SK-N-SH (cell line): ENCODE measurements around the gene HEPACAM. TPM values are rescaled to one million over a fixed set of nuclear protein-coding genes. Genes with fewer than 3 reads are reported as not detected.

ENCODE experiments used
- CTCF ChIA-PET: fragments of 300-600, 350-600 bp; formaldehyde crosslinking; extraction: SDS; loops from one replicate; lab custom pipeline; 2021; lab: Yijun Ruan, JAX
- POLR2A ChIA-PET: fragments of 350-600 bp; sonication (Branson Sonifier 250); formaldehyde crosslinking; extraction: SDS; loops from one replicate; lab custom pipeline; 2020; ENCODE audit warnings: antibody characterized with exemption, inconsistent platforms; lab: Yijun Ruan, JAX
- DNase-seq: peaks from one replicate; pipeline ENCODE4 v3.0.0; 2012
- H2AFZ ChIP-seq: fragments of 200-600 bp; sonication (generic); 2 replicates; pipeline ENCODE4 v1.8.1; 2016; ENCODE audit warnings: antibody characterized with exemption, mild to moderate bottlenecking, low read depth
- H3F3A ChIP-seq: fragments of 200-600 bp; sonication (generic); replicated peaks from 2 replicates; pipeline ENCODE3; 2016; ENCODE audit warnings: antibody characterized with exemption, mild to moderate bottlenecking; ENCODE audit not compliant: insufficient read depth
- H3K27ac ChIP-seq, 2 experiments: fragments of 200-500 bp in 1 of 2; fragments of 200-600 bp in 1 of 2; sonication (Bioruptor generic) in 1 of 2; sonication (generic), shearing (Covaris generic) in 1 of 2; 2 replicates each; pipeline versions ENCODE4 v1.5.1 to v1.6.1; 2014 to 2016; ENCODE audit warnings: low read depth in 2 of 2, inconsistent platforms in 1 of 2, low read length in 1 of 2, mild to moderate bottlenecking in 1 of 2, mixed read lengths in 1 of 2
- H3K27me3 ChIP-seq: fragments of 200-600 bp; sonication (generic), shearing (Covaris generic); 2 replicates; pipeline ENCODE4 v1.6.1; 2016; ENCODE audit warnings: mixed run types; ENCODE audit not compliant: insufficient read depth
- H3K36me3 ChIP-seq, 2 experiments: fragments of 200-500 bp in 1 of 2; fragments of 200-600 bp in 1 of 2; sonication (Bioruptor generic) in 1 of 2; sonication (generic) in 1 of 2; replicated peaks in 1 of 2; 2 replicates each; pipeline versions ENCODE3 to v1.5.1; 2014 to 2016; ENCODE audit warnings: low read length in 1 of 2, mild to moderate bottlenecking in 1 of 2; ENCODE audit not compliant: insufficient read depth in 2 of 2, control insufficient read depth in 1 of 2
- H3K4me1 ChIP-seq, 2 experiments: fragments of 200-500 bp in 1 of 2; fragments of 200-600 bp in 1 of 2; sonication (Bioruptor generic) in 1 of 2; sonication (generic), shearing (Covaris generic) in 1 of 2; 2 replicates each; pipeline versions ENCODE4 v1.5.1 to v1.6.1; 2014 to 2016; ENCODE audit warnings: low read depth in 1 of 2, low read length in 1 of 2, mixed run types in 1 of 2; ENCODE audit not compliant: insufficient read depth in 2 of 2, control insufficient read depth in 1 of 2
- H3K4me2 ChIP-seq: fragments of 200-600 bp; sonication (generic), shearing (Covaris generic); 2 replicates; pipeline ENCODE4 v1.6.1; 2017; ENCODE audit warnings: mixed run types
- H3K4me3 ChIP-seq, 2 experiments: fragments of 200-500 bp in 1 of 2; fragments of 200-600 bp in 1 of 2; sonication (Bioruptor generic) in 1 of 2; sonication (generic), shearing (Covaris generic) in 1 of 2; 2 replicates each; pipeline versions ENCODE4 v1.5.1 to v1.8.1; 2014 to 2016; ENCODE audit warnings: low read depth in 2 of 2, inconsistent platforms in 1 of 2, low read length in 1 of 2, mild to moderate bottlenecking in 1 of 2, mixed read lengths in 1 of 2, moderate library complexity in 1 of 2
- H3K79me2 ChIP-seq: fragments of 200-600 bp; sonication (generic); 2 replicates; pipeline ENCODE4 v1.8.1; 2017; ENCODE audit warnings: mild to moderate bottlenecking; ENCODE audit not compliant: insufficient read depth
- H3K9ac ChIP-seq: fragments of 200-600 bp; sonication (generic); 2 replicates; pipeline ENCODE4 v1.6.1; 2017; ENCODE audit warnings: mixed run types
- H3K9me2 ChIP-seq: fragments of 200-600 bp; sonication (generic); 2 replicates; pipeline ENCODE4 v1.6.1; 2017; ENCODE audit warnings: mixed run types
- H3K9me3 ChIP-seq: fragments of 200-600 bp; sonication (generic); 2 replicates; pipeline ENCODE4 v1.6.1; 2017; ENCODE audit warnings: mixed run types, mild to moderate bottlenecking, moderate library complexity
- H4K20me1 ChIP-seq: fragments of 200-600 bp; sonication (generic); 2 replicates; pipeline ENCODE4 v1.6.1; 2017; ENCODE audit warnings: mild to moderate bottlenecking, mixed run types; ENCODE audit not compliant: insufficient read depth
- CHD2 ChIP-seq: fragments of 150-350 bp; IDR thresholded peaks from 2 replicates; pipeline ENCODE4 v1.6.1; 2018; ENCODE audit warnings: low read length; ENCODE audit not compliant: partially characterized antibody
- CTCF ChIP-seq: fragments of 200-600 bp; sonication (generic); IDR thresholded peaks from 2 replicates; pipeline ENCODE4 v1.6.1; 2017; ENCODE audit warnings: antibody characterized with exemption, mild to moderate bottlenecking, moderate library complexity
- FOSL2 ChIP-seq: IDR thresholded peaks from 2 replicates; pipeline ENCODE4 v1.4.0; 2012; ENCODE audit warnings: low read depth, mild to moderate bottlenecking, moderate library complexity, borderline replicate concordance
- FOXM1 ChIP-seq: IDR thresholded peaks from 2 replicates; pipeline ENCODE4 v1.4.0; 2012; ENCODE audit warnings: low read depth, mild to moderate bottlenecking
- GATA2 ChIP-seq: sonication (generic); formaldehyde crosslinking; IDR thresholded peaks from 2 replicates; pipeline ENCODE4 v1.5.0; 2020; ENCODE audit warnings: mild to moderate bottlenecking, missing genetic modification reagents
- IRF3 ChIP-seq: fragments of 150-350 bp; IDR thresholded peaks from 2 replicates; pipeline ENCODE4 v1.6.1; 2016; ENCODE audit warnings: mild to moderate bottlenecking, low read depth, low read length
- MXI1 ChIP-seq: IDR thresholded peaks from 2 replicates; pipeline ENCODE4 v1.6.1; 2012; ENCODE audit warnings: mild to moderate bottlenecking, low read depth, low read length, improper control_type of control experiment
- RCOR1 ChIP-seq: fragments of 150-350 bp; IDR thresholded peaks from 2 replicates; pipeline ENCODE4 v1.6.1; 2017; ENCODE audit warnings: antibody characterized with exemption, low read length
- RFX5 ChIP-seq: IDR thresholded peaks from 2 replicates; pipeline ENCODE4 v1.6.1; 2012; ENCODE audit warnings: mild to moderate bottlenecking, improper control_type of control experiment, low read length
- RXRA ChIP-seq: IDR thresholded peaks from 2 replicates; pipeline ENCODE4 v1.4.0; 2012; ENCODE audit warnings: low read depth, mild to moderate bottlenecking, borderline replicate concordance
- SIN3A ChIP-seq: IDR thresholded peaks from 2 replicates; pipeline ENCODE4 v1.6.1; 2012; ENCODE audit warnings: low read depth, mild to moderate bottlenecking, low read length, moderate library complexity, borderline replicate concordance
- TCF12 ChIP-seq: IDR thresholded peaks from 2 replicates; pipeline ENCODE4 v1.4.0; 2012
- USF1 ChIP-seq: IDR thresholded peaks from 2 replicates; pipeline ENCODE4 v1.4.0; 2012; ENCODE audit warnings: low read depth, borderline replicate concordance
- YY1 ChIP-seq: IDR thresholded peaks from 2 replicates; pipeline ENCODE4 v1.4.0; 2012; ENCODE audit warnings: low read depth, mild to moderate bottlenecking
- WGBS: methylation state at CpG from one replicate; pipeline ENCODE4 v1.1.6; 2017; ENCODE audit warnings: low lambda C conversion rate; 5-methylcytosine and 5-hydroxymethylcytosine counted together
- polyA plus RNA-seq, 3 experiments: library from polyadenylated mRNA; depleted of rRNA; stranded (reverse); fragments of >200 nt; gene quantifications; 2 replicates each; pipeline ENCODE4 v1.2.3, GENCODE V29; 2012
- TF ChIP-seq, protein P1 (sequence below): IDR thresholded peaks from 2 replicates; pipeline ENCODE4 v1.4.0; 2012; ENCODE audit warnings: low read depth
- TF ChIP-seq, protein P2 (sequence below): IDR thresholded peaks from 2 replicates; pipeline ENCODE4 v1.6.1; 2012; ENCODE audit warnings: mild to moderate bottlenecking, low read depth, low read length, moderate library complexity
- TF ChIP-seq, protein P3 (sequence below): IDR thresholded peaks from 2 replicates; pipeline ENCODE4; 2012

HEPACAM gene
- polyA plus RNA-seq, 1 of the 3 experiments (the other 2 are of a cell fraction): not detected

GRCh38 chr11:124880958-124881357 is 54.9 kb downstream of the HEPACAM start:
- H4K20me1 ChIP-seq: no peaks in the 10 kb centered on the region
- no peak overlapping the region for H2AFZ ChIP-seq
- no peaks in the 10 kb centered on the region for H3F3A ChIP-seq
- H3K9me3 ChIP-seq: no peaks in the 10 kb centered on the region
- no peak overlapping the region for H3K4me2 ChIP-seq
- H3K4me1 ChIP-seq: peaks cover 0 to 16% of the 10 kb centered on the region in 2 experiments; a peak in 1 of 4 replicates
- POLR2A ChIA-PET: no interaction called here
- 67% methylated on average over 3 of the region's 3 CpGs for WGBS
- CTCF ChIA-PET: interaction anchor here (1.4 to 2.6 kb wide), 3 partner anchors 12 to 18 kb away, joined by 4 to 12 read pairs (median 7); no protein-coding TSS in a partner anchor
- no peak for TF ChIP-seq FOSL2
- no peak for TF ChIP-seq GATA2 (CRISPR knock-in tag)
- no peak for TF ChIP-seq RCOR1
- TF ChIP-seq, protein P1, sequence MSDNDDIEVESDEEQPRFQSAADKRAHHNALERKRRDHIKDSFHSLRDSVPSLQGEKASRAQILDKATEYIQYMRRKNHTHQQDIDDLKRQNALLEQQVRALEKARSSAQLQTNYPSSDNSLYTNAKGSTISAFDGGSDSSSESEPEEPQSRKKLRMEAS: no peak
- TF ChIP-seq TCF12: no peak
- TF ChIP-seq USF1: no peak
- no peak for TF ChIP-seq YY1
- TF ChIP-seq MXI1: no peak
- TF ChIP-seq SIN3A: no peak
- no peak for TF ChIP-seq FOXM1
- TF ChIP-seq CHD2: no peak
- TF ChIP-seq RXRA: no peak
- no peak overlapping the region for H3K9ac ChIP-seq
- H3K4me3 ChIP-seq: no peak overlapping the region
- no peaks in the 10 kb centered on the region; the same call in 1 of the 2 replicates for H3K79me2 ChIP-seq
- no peaks in the 10 kb centered on the region for H3K27me3 ChIP-seq
- no peak overlapping the region for H3K27ac ChIP-seq
- DNase-seq: no peak
- no peaks in the 10 kb centered on the region for H3K9me2 ChIP-seq
- H3K36me3 ChIP-seq: no peaks in the 10 kb centered on the region

- no peak for DNase-seq
- Histone ChIP-seq H3K36me3 (no peaks in the 10 kb centered on the region), H3K4me3 (no peak overlapping the region), H3K9me2 (no peaks in the 10 kb centered on the region), H3K27ac (no peak overlapping the region), H2AFZ (no peak overlapping the region), H3K9me3 (no peaks in the 10 kb centered on the region), H3F3A (no peaks in the 10 kb centered on the region), H4K20me1 (no peaks in the 10 kb centered on the region), H3K79me2 (no peaks in the 10 kb centered on the region; the same call in 1 of the 2 replicates), H3K27me3 (no peaks in the 10 kb centered on the region), H3K9ac (no peak overlapping the region), H3K4me2 (no peak overlapping the region), H3K4me1 (peaks cover 0 to 22% of the 10 kb centered on the region in 2 experiments; a peak in 1 of 4 replicates)
- ChIA-PET CTCF (interaction anchor here (0.6 to 5.0 kb wide), 2 partner anchors 14 to 299 kb away, joined by 3 to 55 read pairs; partner anchors contain the start of gene ROBO3), POLR2A (interaction anchor here (1.0 kb wide), 1 partner anchor 74 kb away, joined by 3 read pairs; the partner anchor contains the start of gene CCDC15)
- 96% methylated on average over 7 of the region's 10 CpGs for whole genome bisulfite sequencing
- TF ChIP-seq RFX5: no peak
- TF ChIP-seq FOSL2: no peak
- TF ChIP-seq IRF3: no peak
- TF ChIP-seq, protein P2, sequence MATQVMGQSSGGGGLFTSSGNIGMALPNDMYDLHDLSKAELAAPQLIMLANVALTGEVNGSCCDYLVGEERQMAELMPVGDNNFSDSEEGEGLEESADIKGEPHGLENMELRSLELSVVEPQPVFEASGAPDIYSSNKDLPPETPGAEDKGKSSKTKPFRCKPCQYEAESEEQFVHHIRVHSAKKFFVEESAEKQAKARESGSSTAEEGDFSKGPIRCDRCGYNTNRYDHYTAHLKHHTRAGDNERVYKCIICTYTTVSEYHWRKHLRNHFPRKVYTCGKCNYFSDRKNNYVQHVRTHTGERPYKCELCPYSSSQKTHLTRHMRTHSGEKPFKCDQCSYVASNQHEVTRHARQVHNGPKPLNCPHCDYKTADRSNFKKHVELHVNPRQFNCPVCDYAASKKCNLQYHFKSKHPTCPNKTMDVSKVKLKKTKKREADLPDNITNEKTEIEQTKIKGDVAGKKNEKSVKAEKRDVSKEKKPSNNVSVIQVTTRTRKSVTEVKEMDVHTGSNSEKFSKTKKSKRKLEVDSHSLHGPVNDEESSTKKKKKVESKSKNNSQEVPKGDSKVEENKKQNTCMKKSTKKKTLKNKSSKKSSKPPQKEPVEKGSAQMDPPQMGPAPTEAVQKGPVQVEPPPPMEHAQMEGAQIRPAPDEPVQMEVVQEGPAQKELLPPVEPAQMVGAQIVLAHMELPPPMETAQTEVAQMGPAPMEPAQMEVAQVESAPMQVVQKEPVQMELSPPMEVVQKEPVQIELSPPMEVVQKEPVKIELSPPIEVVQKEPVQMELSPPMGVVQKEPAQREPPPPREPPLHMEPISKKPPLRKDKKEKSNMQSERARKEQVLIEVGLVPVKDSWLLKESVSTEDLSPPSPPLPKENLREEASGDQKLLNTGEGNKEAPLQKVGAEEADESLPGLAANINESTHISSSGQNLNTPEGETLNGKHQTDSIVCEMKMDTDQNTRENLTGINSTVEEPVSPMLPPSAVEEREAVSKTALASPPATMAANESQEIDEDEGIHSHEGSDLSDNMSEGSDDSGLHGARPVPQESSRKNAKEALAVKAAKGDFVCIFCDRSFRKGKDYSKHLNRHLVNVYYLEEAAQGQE: no peak
- no peak for TF ChIP-seq GATA2 (CRISPR knock-in tag)
- TF ChIP-seq, protein P3, sequence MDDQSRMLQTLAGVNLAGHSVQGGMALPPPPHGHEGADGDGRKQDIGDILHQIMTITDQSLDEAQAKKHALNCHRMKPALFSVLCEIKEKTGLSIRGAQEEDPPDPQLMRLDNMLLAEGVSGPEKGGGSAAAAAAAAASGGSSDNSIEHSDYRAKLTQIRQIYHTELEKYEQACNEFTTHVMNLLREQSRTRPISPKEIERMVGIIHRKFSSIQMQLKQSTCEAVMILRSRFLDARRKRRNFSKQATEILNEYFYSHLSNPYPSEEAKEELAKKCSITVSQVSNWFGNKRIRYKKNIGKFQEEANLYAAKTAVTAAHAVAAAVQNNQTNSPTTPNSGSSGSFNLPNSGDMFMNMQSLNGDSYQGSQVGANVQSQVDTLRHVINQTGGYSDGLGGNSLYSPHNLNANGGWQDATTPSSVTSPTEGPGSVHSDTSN: no peak
- TF ChIP-seq TCF12: no peak
- TF ChIP-seq CTCF: no peak
- no peak for TF ChIP-seq RCOR1
- TF ChIP-seq USF1: no peak
- no peak for TF ChIP-seq YY1
These were observed 55.6 kb downstream of the HEPACAM start for GRCh38 chr11:124880290-124880611.
